Vagina (tissue), 2 donors: ENCODE results near the gene LRRC4C. TPM values are rescaled to one million over a fixed set of nuclear protein-coding genes. Genes with fewer than 3 reads are reported as not detected.

Experiments
- DNase-seq, 2 donors: peaks; one replicate each; pipeline ENCODE4 v3.0.0-alpha.2; 2017; ENCODE audit errors: extremely low spot score in 2 of 2
- H3K27ac ChIP-seq: fragments of 200-600 bp; sonication (generic); one replicate; pipeline ENCODE4 v1.5.1; 2019
- H3K27me3 ChIP-seq: fragments of 200-600 bp; sonication (generic); one replicate; pipeline ENCODE4 v1.5.1; 2019
- H3K36me3 ChIP-seq, 2 donors: fragments of 200-600 bp; sonication (generic); one replicate each; pipeline ENCODE4 v1.5.1; 2017 to 2019
- H3K4me1 ChIP-seq: fragments of 200-600 bp; sonication (generic); one replicate; pipeline ENCODE4 v1.5.1; 2019
- H3K4me3 ChIP-seq, 2 donors: fragments of 200-600 bp; sonication (generic); 1 replicate in 1 of 2; 2 replicates in 1 of 2; pipeline ENCODE4 v1.5.1; 2016 to 2019
- H3K9me3 ChIP-seq: fragments of 200-600 bp; sonication (generic); one replicate; pipeline ENCODE4 v1.5.1; 2019
- POLR2A ChIP-seq, 2 donors: fragments of 450-650 bp; IDR thresholded peaks; one replicate each; pipeline ENCODE4 v1.6.1; 2017; ENCODE audit warnings: antibody characterized with exemption in 2 of 2, mild to moderate bottlenecking in 2 of 2, moderate library complexity in 2 of 2
- POLR2AphosphoS5 ChIP-seq, 2 donors: sonication (generic); formaldehyde crosslinking; IDR thresholded peaks; one replicate each; pipeline ENCODE4 v1.9.0; 2017; ENCODE audit warnings: antibody characterized with exemption in 2 of 2, mild to moderate bottlenecking in 2 of 2, low read depth in 1 of 2; ENCODE audit not compliant: insufficient read depth in 1 of 2
- intact Hi-C: fragments of 100-400 bp; cut with DNase I; formaldehyde crosslinking; loops from one replicate; pipeline ENCODE4 v1.15.1; 2023
- total RNA-seq: library from RNA; depleted of rRNA; stranded (reverse); fragments of >200 nt; gene quantifications from one replicate; pipeline ENCODE4 v1.2.3, GENCODE V29; 2016
- TF ChIP-seq, protein P1 (sequence below), 3 experiments: fragments of 450-650 bp in 2 of 3; fragments of 200-600 bp in 1 of 3; sonication (generic) in 1 of 3; IDR thresholded peaks; one replicate each; pipeline ENCODE4 v1.5.1; 2017 to 2019; ENCODE audit warnings: antibody characterized with exemption in 3 of 3, mild to moderate bottlenecking in 2 of 3, moderate library complexity in 2 of 3

LRRC4C gene
- total RNA-seq, 1 donor from 2014 or later: 5.6 TPM

DNA sequence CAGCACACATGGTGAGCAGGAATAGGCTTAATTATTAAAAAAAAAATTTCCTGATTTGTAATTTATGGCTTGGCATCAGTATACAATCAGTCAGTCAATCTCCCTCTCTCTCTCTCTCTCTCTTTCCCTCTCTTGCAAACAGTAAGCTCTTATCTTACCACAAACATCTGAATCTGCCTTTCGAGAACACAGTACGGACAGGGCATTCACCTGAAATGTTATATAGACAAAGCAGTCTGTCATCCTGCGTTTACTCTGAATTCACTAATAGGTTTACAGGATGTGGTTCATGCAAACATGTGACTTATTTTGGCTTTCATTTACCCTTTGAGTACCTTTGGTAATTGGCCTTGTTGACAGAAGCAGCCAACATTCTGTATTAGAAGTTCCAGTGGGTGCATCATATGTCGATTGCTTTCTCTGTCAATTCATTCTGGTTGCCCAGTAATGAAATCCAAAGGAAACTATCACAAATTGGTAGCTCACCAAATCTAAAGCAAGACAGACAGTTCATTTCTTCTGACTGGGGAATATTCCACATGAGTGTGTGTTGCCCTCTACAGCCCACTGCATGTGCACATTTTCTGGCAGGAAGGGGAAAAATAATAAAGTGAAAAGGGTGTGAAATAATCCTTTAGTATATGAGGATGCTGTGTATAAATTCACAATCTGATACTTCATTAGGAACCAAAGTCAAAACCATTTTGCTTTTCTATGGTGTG is 1058.2 kb downstream of the LRRC4C start:
- DNase-seq: no peak
- H3K36me3 ChIP-seq: no peaks in the 10 kb centered on the region
- no peak for TF ChIP-seq POLR2AphosphoS5 (IDR thresholded peaks at IDR 0.05; ENCODE audit: insufficient read depth in 1 of 2, low read depth in 1 of 2)
- no peak for TF ChIP-seq POLR2A (IDR thresholded peaks at IDR 0.05)
- TF ChIP-seq, protein P1, sequence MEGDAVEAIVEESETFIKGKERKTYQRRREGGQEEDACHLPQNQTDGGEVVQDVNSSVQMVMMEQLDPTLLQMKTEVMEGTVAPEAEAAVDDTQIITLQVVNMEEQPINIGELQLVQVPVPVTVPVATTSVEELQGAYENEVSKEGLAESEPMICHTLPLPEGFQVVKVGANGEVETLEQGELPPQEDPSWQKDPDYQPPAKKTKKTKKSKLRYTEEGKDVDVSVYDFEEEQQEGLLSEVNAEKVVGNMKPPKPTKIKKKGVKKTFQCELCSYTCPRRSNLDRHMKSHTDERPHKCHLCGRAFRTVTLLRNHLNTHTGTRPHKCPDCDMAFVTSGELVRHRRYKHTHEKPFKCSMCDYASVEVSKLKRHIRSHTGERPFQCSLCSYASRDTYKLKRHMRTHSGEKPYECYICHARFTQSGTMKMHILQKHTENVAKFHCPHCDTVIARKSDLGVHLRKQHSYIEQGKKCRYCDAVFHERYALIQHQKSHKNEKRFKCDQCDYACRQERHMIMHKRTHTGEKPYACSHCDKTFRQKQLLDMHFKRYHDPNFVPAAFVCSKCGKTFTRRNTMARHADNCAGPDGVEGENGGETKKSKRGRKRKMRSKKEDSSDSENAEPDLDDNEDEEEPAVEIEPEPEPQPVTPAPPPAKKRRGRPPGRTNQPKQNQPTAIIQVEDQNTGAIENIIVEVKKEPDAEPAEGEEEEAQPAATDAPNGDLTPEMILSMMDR (IDR thresholded peaks at IDR 0.05): no peak
- intact Hi-C loops: no loop called here
- H3K4me3 ChIP-seq: no peak overlapping the region
- no peaks in the 10 kb centered on the region for H3K27me3 ChIP-seq
- peak overlapping the region; percentile 39 for H3K27ac ChIP-seq
- H3K4me1 ChIP-seq: peaks cover 7% of the 10 kb centered on the region
- H3K9me3 ChIP-seq: no peaks in the 10 kb centered on the region

DNA sequence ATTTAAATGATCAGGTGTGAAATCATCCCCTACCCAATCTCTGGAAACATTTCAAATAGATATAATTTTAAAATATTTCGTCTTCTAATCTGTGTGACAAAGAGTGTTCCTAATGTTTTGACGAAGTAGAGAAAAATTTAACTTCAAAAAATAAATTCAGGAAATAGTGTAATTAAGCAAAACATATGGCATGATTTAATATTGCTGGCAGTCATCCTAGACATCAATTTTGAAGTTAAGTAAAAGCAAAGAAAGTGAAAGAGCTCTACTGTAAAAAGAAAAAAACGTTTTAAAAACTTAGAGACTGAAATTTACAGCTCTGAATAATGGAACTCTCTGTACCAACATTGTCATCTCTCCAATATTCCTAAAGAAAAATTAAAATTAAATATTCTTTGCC is 1062.3 kb downstream of the LRRC4C start:
- Histone ChIP-seq H3K4me1 (peaks cover 2% of the 10 kb centered on the region), H3K4me3 (no peak overlapping the region), H3K27ac (no peak overlapping the region), H3K36me3 (no peaks in the 10 kb centered on the region), H3K27me3 (no peaks in the 10 kb centered on the region), H3K9me3 (no peaks in the 10 kb centered on the region)
- intact Hi-C loops: no loop called here
- no peak for DNase-seq
- TF ChIP-seq, protein P1 (IDR thresholded peaks at IDR 0.05): no peak
- TF ChIP-seq POLR2A (IDR thresholded peaks at IDR 0.05) (no peak), POLR2AphosphoS5 (IDR thresholded peaks at IDR 0.05; ENCODE audit: insufficient read depth in 1 of 2, low read depth in 1 of 2) (no peak)

DNA sequence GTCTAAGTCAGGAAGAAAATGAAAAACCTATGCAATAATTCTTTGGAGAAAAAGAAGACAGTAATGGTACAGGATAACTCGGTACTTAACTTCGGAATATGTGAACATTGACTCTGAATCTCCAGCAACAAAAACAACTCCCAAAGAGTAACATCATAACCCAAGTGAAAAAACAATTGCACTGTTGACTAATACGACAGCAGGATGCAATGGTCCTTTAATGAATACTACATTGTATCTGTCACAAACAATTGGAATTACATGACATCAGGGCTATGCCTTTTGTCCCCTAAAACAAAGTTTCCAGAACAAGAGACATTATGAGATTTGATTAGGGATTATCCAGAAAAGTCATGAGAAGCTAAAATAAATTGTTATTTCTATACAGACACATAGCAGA is 1065.9 kb downstream of the LRRC4C start:
- no peak for TF ChIP-seq POLR2A (IDR thresholded peaks at IDR 0.05)
- no peak for TF ChIP-seq POLR2AphosphoS5 (IDR thresholded peaks at IDR 0.05; ENCODE audit: insufficient read depth in 1 of 2, low read depth in 1 of 2)
- TF ChIP-seq, protein P1 (IDR thresholded peaks at IDR 0.05): no peak
- intact Hi-C loops: no loop called here
- Histone ChIP-seq H3K27me3 (no peaks in the 10 kb centered on the region), H3K4me1 (no peaks in the 10 kb centered on the region), H3K27ac (no peak overlapping the region), H3K9me3 (no peaks in the 10 kb centered on the region), H3K36me3 (no peaks in the 10 kb centered on the region), H3K4me3 (no peak overlapping the region)
- DNase-seq: no peak

DNA sequence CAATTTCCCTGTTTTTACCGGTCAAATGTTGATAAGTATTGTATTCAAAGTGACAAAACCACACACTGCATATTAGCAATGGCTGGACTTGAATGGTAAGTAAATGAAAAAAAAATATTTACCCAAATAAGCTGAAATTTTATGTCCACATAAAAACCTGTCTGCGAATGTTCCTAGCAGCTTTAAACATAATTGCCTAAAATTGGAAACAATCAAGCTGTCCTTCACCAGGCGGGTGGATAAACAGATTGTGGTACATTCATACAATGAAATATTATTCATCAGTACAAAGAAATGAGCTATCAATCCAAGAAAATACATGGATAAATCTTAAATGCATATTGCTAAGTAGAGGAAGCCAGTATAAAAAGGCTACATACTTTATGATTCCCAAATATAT is 1067.8 kb downstream of the LRRC4C start:
- H3K27me3 ChIP-seq: no peaks in the 10 kb centered on the region
- DNase-seq: no peak
- no peak overlapping the region for H3K27ac ChIP-seq
- H3K4me1 ChIP-seq: no peaks in the 10 kb centered on the region
- H3K9me3 ChIP-seq: no peaks in the 10 kb centered on the region
- no peak overlapping the region for H3K4me3 ChIP-seq
- TF ChIP-seq, protein P1 (IDR thresholded peaks at IDR 0.05): no peak
- TF ChIP-seq POLR2A (IDR thresholded peaks at IDR 0.05): no peak
- no peak for TF ChIP-seq POLR2AphosphoS5 (IDR thresholded peaks at IDR 0.05; ENCODE audit: insufficient read depth in 1 of 2, low read depth in 1 of 2)
- intact Hi-C loops: no loop called here
- no peaks in the 10 kb centered on the region for H3K36me3 ChIP-seq

DNA sequence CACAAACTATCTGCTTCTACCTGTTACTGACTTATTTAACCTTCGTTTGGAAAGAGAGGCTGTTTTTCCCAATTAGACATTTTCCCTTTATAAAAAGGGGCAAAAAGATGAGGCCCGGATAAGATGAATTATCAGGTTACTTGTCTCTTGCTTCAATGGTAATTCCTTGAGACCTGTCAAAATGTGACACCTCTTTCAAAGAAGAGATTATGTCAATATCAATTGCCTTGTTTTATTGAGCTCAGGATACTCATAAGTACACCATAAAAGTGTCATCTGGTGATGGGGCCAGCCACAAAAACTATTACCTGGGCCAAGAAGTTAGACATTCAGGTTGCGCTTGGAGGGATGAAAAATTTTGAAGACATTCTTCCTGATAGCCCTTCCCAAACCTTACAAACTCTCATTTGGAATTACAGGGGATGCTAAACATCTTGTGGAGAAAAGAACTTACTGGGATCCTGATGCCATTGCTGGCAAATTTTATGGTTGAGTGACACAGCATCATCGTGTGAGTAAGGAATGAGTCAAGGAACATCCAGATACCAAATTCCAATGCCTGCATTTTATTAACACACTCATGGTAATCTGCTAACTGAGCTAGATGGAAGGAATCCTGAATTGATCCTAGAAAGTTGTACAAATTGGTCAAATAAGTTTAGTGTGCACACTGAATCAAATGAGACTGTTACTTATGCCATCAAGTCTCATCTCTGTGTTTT is 1071.2 kb downstream of the LRRC4C start:
- TF ChIP-seq, protein P1 (IDR thresholded peaks at IDR 0.05): no peak
- TF ChIP-seq POLR2AphosphoS5 (IDR thresholded peaks at IDR 0.05; ENCODE audit: insufficient read depth in 1 of 2, low read depth in 1 of 2): no peak
- TF ChIP-seq POLR2A (IDR thresholded peaks at IDR 0.05): no peak
- no peaks in the 10 kb centered on the region for H3K36me3 ChIP-seq
- no peak overlapping the region for H3K27ac ChIP-seq
- H3K9me3 ChIP-seq: no peaks in the 10 kb centered on the region
- no peaks in the 10 kb centered on the region for H3K4me1 ChIP-seq
- H3K27me3 ChIP-seq: no peaks in the 10 kb centered on the region
- intact Hi-C loops: no loop called here
- no peak overlapping the region for H3K4me3 ChIP-seq
- no peak for DNase-seq
